Thymus (tissue), 14 donors: ENCODE measurements around the gene BRINP1. TPM values are rescaled to one million over a fixed set of nuclear protein-coding genes. Genes with fewer than 3 reads are reported as not detected.

ENCODE experiments used
- DNase-seq, 9 donors: peaks; one replicate each; pipeline ENCODE4 v3.0.0-alpha.2; 2013; ENCODE audit warnings: low spot score in 9 of 9, low read depth in 6 of 9, missing footprints in 1 of 9
- H3K27ac ChIP-seq, 2 donors: one replicate each; pipeline ENCODE4 v1.5.1; 2013; ENCODE audit warnings: control low read depth in 1 of 2, low read depth in 1 of 2, low read length in 1 of 2, mild to moderate bottlenecking in 1 of 2, moderate library complexity in 1 of 2
- H3K27me3 ChIP-seq, 2 donors: one replicate each; pipeline ENCODE4 v1.5.1; 2013; ENCODE audit warnings: low read length in 1 of 2; ENCODE audit not compliant: control insufficient read depth in 2 of 2, insufficient read depth in 1 of 2
- H3K36me3 ChIP-seq, 2 donors: one replicate each; pipeline ENCODE4 v1.5.1; 2013; ENCODE audit warnings: low read length in 1 of 2, mild to moderate bottlenecking in 1 of 2, moderate library complexity in 1 of 2; ENCODE audit not compliant: control insufficient read depth in 2 of 2, insufficient read depth in 2 of 2
- H3K4me1 ChIP-seq, 2 donors: one replicate each; pipeline ENCODE4 v1.5.1; 2013; ENCODE audit warnings: low read length in 2 of 2; ENCODE audit not compliant: control insufficient read depth in 2 of 2, insufficient read depth in 2 of 2
- H3K4me3 ChIP-seq, 2 donors: one replicate each; pipeline ENCODE4 v1.5.1; 2013; ENCODE audit warnings: low read length in 2 of 2, control low read depth in 1 of 2, mild to moderate bottlenecking in 1 of 2
- H3K9me3 ChIP-seq, 2 donors: one replicate each; pipeline ENCODE4 v1.5.1; 2013; ENCODE audit warnings: low read length in 1 of 2, mild to moderate bottlenecking in 1 of 2; ENCODE audit not compliant: control insufficient read depth in 2 of 2, insufficient read depth in 1 of 2
- WGBS: extraction: QIAGEN DNeasy Blood & Tissue Kit; methylation state at CpG from one replicate; pipeline ENCODE4 v1.1.7; 2013; 5-methylcytosine and 5-hydroxymethylcytosine counted together
- long read RNA-seq, 10 donors: transcript quantifications; one replicate each; lab custom pipeline, GENCODE V29; 2026
- polyA plus RNA-seq: library from polyadenylated mRNA; stranded (reverse); fragments of 200-250 nt; gene quantifications from one replicate; pipeline ENCODE4 v1.2.3, GENCODE V29; 2013
- total RNA-seq: library from RNA; stranded (reverse); fragments of 120-200 nt; gene quantifications from one replicate; pipeline ENCODE4 v1.2.4, GENCODE V29; 2013
- donor health status: healthy.

The BRINP1 gene, protein sequence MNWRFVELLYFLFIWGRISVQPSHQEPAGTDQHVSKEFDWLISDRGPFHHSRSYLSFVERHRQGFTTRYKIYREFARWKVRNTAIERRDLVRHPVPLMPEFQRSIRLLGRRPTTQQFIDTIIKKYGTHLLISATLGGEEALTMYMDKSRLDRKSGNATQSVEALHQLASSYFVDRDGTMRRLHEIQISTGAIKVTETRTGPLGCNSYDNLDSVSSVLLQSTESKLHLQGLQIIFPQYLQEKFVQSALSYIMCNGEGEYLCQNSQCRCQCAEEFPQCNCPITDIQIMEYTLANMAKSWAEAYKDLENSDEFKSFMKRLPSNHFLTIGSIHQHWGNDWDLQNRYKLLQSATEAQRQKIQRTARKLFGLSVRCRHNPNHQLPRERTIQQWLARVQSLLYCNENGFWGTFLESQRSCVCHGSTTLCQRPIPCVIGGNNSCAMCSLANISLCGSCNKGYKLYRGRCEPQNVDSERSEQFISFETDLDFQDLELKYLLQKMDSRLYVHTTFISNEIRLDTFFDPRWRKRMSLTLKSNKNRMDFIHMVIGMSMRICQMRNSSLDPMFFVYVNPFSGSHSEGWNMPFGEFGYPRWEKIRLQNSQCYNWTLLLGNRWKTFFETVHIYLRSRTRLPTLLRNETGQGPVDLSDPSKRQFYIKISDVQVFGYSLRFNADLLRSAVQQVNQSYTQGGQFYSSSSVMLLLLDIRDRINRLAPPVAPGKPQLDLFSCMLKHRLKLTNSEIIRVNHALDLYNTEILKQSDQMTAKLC
- total RNA-seq, result 1.2 TPM
- polyA plus RNA-seq, result 5.6 TPM
- long read RNA-seq, donor 1, result 0 reads
- long read RNA-seq, donor 2, result 0 reads
- long read RNA-seq, donor 3, result 0 reads
- long read RNA-seq, donor 4, partial matches to known transcripts, result 0 of 1 reads
- long read RNA-seq, donor 4, other reads (novel, unspliced or antisense), result 0 of 1 reads
- long read RNA-seq, donor 5, result 0 reads
- long read RNA-seq, donor 6, result 0 reads
- long read RNA-seq, donor 7, result 0 reads
- long read RNA-seq, donor 8, result 0 reads
- long read RNA-seq, donor 9, result 0 reads
- long read RNA-seq, donor 10, partial matches to known transcripts, result 0 of 1 reads
- long read RNA-seq, donor 10, other reads (novel, unspliced or antisense), result 0 of 1 reads

DNA sequence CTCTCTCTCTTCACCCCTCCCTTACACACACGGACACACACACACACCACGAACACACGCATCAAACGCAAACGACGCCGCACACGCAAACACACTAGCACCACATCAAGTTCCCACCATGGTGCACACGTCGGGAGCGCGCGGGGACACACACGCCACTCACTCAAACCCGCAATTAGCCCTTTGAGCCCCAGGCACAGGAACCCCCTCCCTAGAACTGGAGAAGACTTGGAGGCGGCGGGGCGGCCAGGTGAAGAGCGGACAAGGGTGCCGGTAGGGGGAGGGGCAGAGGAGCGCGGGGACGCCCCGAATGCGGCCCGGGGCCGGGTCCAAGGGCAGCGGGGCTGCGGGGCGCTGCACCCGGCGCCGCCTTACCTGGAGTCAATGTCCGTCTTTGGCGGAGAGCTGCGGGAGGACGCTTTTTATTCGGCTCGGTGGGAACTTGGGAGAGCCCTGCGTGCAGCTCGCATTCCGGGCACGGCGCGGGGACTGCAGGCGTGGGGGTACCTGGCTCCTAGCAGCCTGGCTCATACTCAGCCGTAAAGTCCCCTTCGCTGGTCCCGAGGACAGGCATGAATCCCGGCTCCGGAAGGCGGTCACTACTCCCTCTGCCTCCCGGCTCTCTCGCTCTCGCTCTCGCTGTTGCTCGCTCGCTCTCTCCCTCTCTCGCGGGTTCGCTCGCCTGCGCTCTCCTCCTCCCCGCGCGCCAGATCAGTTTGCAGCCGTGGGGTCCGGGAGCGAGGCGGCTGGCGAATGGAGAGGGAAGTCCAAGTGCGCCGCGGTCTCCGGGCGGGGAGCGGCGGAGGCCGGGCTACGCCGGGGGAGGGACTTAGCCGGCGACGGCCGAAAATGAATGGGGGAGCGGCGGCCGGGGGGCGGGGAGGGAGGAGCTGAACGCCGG lies at the start of gene BRINP1:
TSS of gene BRINP1 (minus strand) at position 755 of the 901 bp plus-strand sequence. CDS start 56,080 bp downstream, outside the sequence.
- H3K4me3 ChIP-seq, result peak within 1 kb of the TSS; percentile 8 to 16
- WGBS, result 3% methylated on average over 91 of the region's 91 CpGs
- H3K27me3 ChIP-seq, result peaks cover 28 to 40% of the 10 kb centered on the region in 2 donors
- no peaks in the 10 kb centered on the region for H3K9me3 ChIP-seq
- H3K4me1 ChIP-seq, result no peaks in the 10 kb centered on the region
- peak in 1 of 9 donors; percentile 7 for DNase-seq
- no peaks in the 10 kb centered on the region for H3K36me3 ChIP-seq
- H3K27ac ChIP-seq, result no peak within 1 kb of the TSS

DNA sequence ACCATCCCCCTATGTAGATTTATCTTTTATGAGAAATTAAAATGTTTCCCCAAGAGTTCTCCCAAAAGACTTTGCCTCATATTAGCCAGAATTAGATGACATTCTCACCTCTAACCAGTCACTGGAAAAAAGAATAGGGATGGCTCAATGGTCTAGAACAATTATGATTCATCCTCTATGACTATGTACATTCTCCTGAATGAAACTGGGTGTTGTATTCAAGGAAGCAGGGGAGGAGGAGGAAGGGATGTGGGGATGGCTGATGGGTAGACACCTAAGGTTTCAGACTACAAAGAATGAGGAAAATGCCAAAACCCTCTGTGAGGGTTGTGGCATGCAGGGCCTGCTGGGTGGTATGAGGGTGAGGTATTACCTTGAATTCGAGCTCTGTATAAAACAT lies 49.5 kb upstream of the BRINP1 start:
- no peaks in the 10 kb centered on the region for H3K4me1 ChIP-seq
- DNase-seq, result no peak
- H3K27ac ChIP-seq, result no peak overlapping the region
- no peaks in the 10 kb centered on the region for H3K9me3 ChIP-seq
- 68% methylated on average over 1 of the region's 1 CpG for WGBS
- no peak overlapping the region for H3K4me3 ChIP-seq
- H3K36me3 ChIP-seq, result no peaks in the 10 kb centered on the region
- no peaks in the 10 kb centered on the region for H3K27me3 ChIP-seq

DNA sequence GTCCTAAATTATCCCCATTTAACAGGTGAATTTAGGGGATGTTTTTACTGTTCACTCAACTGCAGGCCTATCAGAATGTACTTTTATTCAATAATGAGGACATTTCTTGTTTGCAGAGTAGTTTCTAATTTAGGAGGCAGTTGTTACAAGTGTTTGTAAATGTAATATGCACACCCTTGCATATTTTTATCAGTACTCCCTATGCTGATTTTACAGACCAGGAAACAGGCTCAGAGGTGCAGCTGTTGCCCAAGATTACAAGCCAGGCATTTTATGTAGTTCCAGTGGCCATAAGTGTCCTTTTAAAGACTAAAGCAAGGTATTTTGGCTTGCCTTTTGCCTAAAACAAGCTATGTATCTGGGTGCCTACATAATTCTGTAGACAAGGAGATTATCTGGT lies 47.6 kb upstream of the BRINP1 start:
- Histone ChIP-seq H3K4me1 (no peaks in the 10 kb centered on the region), H3K9me3 (no peaks in the 10 kb centered on the region), H3K27ac (no peak overlapping the region), H3K27me3 (no peaks in the 10 kb centered on the region), H3K36me3 (no peaks in the 10 kb centered on the region), H3K4me3 (no peak overlapping the region)
- DNase-seq, result no peak

DNA sequence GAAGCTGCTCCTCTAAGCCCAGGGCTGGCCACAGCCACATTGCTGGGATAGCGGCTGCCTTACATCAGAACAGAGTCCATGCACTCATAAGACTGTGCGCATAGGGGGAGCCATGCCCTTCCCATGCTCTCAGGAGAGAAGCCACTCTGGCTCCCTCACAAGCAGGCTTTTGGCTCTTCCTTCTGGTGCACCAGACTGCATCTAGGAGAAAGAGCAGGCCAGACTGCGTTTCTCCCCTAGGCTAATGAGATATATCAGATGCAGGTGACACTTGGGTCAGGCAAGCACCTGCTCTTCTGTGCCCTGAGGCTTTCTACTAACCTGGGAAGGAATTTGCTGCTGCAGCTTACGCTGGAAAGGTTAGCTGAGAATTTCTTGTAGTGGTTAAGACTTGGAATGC lies 43.2 kb upstream of the BRINP1 start:
- no peaks in the 10 kb centered on the region for H3K9me3 ChIP-seq
- H3K4me3 ChIP-seq, result no peak overlapping the region
- H3K27ac ChIP-seq, result no peak overlapping the region
- H3K4me1 ChIP-seq, result no peaks in the 10 kb centered on the region
- no peaks in the 10 kb centered on the region for H3K36me3 ChIP-seq
- no peak for DNase-seq
- no peaks in the 10 kb centered on the region for H3K27me3 ChIP-seq
- 84% methylated on average over 4 of the region's 4 CpGs for WGBS

DNA sequence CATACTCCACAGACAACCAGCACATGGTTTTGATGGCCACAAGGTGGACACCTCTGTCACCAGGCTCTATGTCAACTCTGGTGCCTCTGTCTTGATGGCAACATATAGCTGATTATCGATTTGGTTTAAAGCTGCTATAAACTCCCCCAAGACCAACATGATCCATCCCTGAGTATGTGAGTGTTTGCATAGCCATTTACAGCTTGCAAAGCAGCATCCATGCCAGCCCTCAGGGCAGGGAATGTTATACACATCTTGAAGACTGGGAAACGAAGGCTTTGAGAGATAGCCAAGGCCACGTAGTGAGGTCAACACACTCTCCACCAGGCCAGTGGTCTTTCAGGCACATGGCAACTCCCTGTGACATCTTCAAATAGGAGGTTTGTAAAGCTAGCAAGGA lies 40.3 kb upstream of the BRINP1 start:
- WGBS, result 73% methylated on average over 3 of the region's 3 CpGs
- H3K36me3 ChIP-seq, result no peaks in the 10 kb centered on the region
- no peak overlapping the region for H3K4me3 ChIP-seq
- DNase-seq, result no peak
- no peaks in the 10 kb centered on the region for H3K27me3 ChIP-seq
- H3K27ac ChIP-seq, result no peak overlapping the region
- no peaks in the 10 kb centered on the region for H3K4me1 ChIP-seq
- H3K9me3 ChIP-seq, result no peaks in the 10 kb centered on the region

DNA sequence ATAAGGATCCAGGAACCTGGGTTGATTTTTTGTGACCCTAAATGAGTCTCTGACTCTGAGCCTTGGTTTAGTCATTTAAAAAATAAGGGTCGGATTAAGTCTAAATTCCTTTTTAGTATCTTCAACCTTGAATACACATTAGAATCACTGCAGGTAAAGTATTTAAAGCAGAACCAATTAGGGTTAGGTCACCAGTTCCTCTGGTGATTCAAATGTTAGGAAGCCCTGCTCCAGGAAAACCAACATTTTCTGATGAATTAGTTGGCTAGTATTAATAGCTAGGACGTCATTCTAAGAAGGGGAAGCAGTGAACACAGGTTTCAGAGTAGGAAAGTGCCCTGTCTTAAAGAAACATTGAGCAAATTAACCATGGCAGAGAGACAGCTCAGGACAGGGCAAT lies 31.4 kb upstream of the BRINP1 start:
- no peak for DNase-seq
- Histone ChIP-seq H3K27ac (no peak overlapping the region), H3K4me3 (no peak overlapping the region), H3K4me1 (no peaks in the 10 kb centered on the region), H3K27me3 (no peaks in the 10 kb centered on the region), H3K36me3 (no peaks in the 10 kb centered on the region), H3K9me3 (no peaks in the 10 kb centered on the region)
- WGBS, result 45% methylated on average over 2 of the region's 2 CpGs

DNA sequence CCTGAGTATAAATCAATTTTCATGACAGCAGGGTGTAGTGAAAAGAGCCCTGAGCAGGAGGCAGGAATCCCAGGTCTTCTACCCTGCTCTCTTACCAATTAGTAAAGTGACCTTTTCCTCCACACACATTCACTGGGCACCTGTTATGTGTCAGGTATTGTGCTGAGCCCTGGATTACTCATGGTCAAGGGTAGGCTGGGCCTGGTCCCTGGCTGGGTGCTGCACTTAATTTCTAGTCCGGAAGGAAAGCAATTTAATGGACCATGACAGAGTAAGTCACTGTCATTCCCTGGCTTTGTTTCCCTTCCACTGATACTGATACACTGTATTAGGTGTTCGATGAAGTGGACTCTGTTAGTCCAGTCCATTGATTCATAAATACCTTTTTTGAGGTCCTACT lies 29.1 kb upstream of the BRINP1 start:
- H3K4me3 ChIP-seq, result no peak overlapping the region
- 89% methylated on average over 2 of the region's 2 CpGs for WGBS
- H3K36me3 ChIP-seq, result no peaks in the 10 kb centered on the region
- no peak for DNase-seq
- no peaks in the 10 kb centered on the region for H3K9me3 ChIP-seq
- no peaks in the 10 kb centered on the region for H3K4me1 ChIP-seq
- no peak overlapping the region for H3K27ac ChIP-seq
- no peaks in the 10 kb centered on the region for H3K27me3 ChIP-seq

DNA sequence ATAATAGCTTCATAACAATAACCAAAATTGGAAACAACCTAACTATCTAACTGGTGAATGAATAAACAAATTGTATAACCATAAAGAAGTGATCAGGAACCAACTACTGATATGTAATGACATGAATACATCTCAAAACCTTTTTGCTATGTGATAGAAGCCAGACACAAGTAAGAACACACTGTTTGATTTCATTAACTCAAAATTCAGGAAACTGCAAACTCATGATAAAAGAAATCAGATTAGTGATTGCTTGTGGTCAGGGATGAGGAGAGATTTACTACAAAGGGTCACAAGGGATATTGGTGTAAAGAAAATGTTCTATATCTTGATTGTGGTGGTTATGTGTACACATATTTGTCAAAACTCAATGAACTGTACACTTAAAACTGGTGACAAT lies 22.6 kb upstream of the BRINP1 start:
- DNase-seq, result no peak
- Histone ChIP-seq H3K4me3 (no peak overlapping the region), H3K36me3 (no peaks in the 10 kb centered on the region), H3K4me1 (no peaks in the 10 kb centered on the region), H3K9me3 (no peaks in the 10 kb centered on the region), H3K27ac (no peak overlapping the region), H3K27me3 (no peaks in the 10 kb centered on the region)
